Neural cell (in vitro differentiated cells): ENCODE data around the gene MMP25. TPM values are rescaled to one million over a fixed set of nuclear protein-coding genes. Genes with fewer than 3 reads are reported as not detected.

Source experiments
- H2AFZ ChIP-seq: fragments of 200-600, 300-800 bp; sonication (generic), shearing (Covaris generic); 2 replicates; pipeline ENCODE4 v1.6.0; 2014; ENCODE audit warnings: low read depth, mild to moderate bottlenecking, antibody characterized with exemption, low read length, moderate library complexity
- H3F3A ChIP-seq: fragments of 200-600 bp; shearing (Covaris generic); 2 replicates; pipeline ENCODE4 v1.6.1; 2016; ENCODE audit warnings: mild to moderate bottlenecking, moderate library complexity, mixed read lengths, antibody characterized with exemption, low read length; ENCODE audit not compliant: insufficient read depth, poor library complexity, severe bottlenecking
- H3K27ac ChIP-seq: fragments of 200-600, 300-800 bp; sonication (generic), shearing (Covaris generic); 2 replicates; pipeline ENCODE4 v1.5.1; 2014; ENCODE audit warnings: mild to moderate bottlenecking, low read length, moderate library complexity
- H3K27me3 ChIP-seq: fragments of 300-800, 200-600 bp; sonication (generic), shearing (Covaris generic); 2 replicates; pipeline ENCODE4 v1.6.0; 2014; ENCODE audit warnings: mild to moderate bottlenecking, low read depth, low read length, moderate library complexity; ENCODE audit not compliant: insufficient read depth
- H3K36me3 ChIP-seq: fragments of 300-800, 200-600 bp; sonication (generic), shearing (Covaris generic); 2 replicates; pipeline ENCODE4 v1.5.1; 2014; ENCODE audit warnings: mild to moderate bottlenecking, antibody characterized with exemption, low read length, moderate library complexity; ENCODE audit not compliant: insufficient read depth
- H3K4me2 ChIP-seq: fragments of 300-800, 200-600 bp; sonication (generic), shearing (Covaris generic); 2 replicates; pipeline ENCODE4 v1.6.0; 2014; ENCODE audit warnings: mild to moderate bottlenecking, low read length
- H3K4me3 ChIP-seq: fragments of 300-800, 200-600 bp; sonication (generic), shearing (Covaris generic); 2 replicates; pipeline ENCODE4 v1.5.1; 2014; ENCODE audit warnings: mild to moderate bottlenecking, low read length, moderate library complexity
- H3K79me2 ChIP-seq: fragments of 200-600 bp; shearing (Covaris generic); replicated peaks from 2 replicates; pipeline ENCODE4 v1.6.0; 2014; ENCODE audit warnings: mild to moderate bottlenecking, low read length, moderate library complexity; ENCODE audit not compliant: insufficient read depth
- H3K9ac ChIP-seq: fragments of 300-800, 200-600 bp; sonication (generic), shearing (Covaris generic); 2 replicates; pipeline ENCODE4 v1.6.1; 2016; ENCODE audit warnings: mild to moderate bottlenecking, low read length, mixed read lengths
- H3K9me2 ChIP-seq: fragments of 200-600 bp; shearing (Covaris generic); 2 replicates; pipeline ENCODE4 v1.6.1; 2016; ENCODE audit warnings: mild to moderate bottlenecking, low read length, mixed read lengths; ENCODE audit not compliant: insufficient read depth
- H3K9me3 ChIP-seq: fragments of 200-600, 300-800 bp; sonication (generic), shearing (Covaris generic); 2 replicates; pipeline ENCODE4 v1.6.1; 2016; ENCODE audit warnings: mild to moderate bottlenecking, mixed run types, low read length, moderate library complexity, mixed read lengths
- H4K20me1 ChIP-seq: fragments of 200-600 bp; shearing (Covaris generic); 2 replicates; pipeline ENCODE4 v1.6.1; 2016; ENCODE audit warnings: mild to moderate bottlenecking, mixed run types; ENCODE audit not compliant: insufficient read depth
- EP300 ChIP-seq: fragments of 450-650 bp; conservative IDR thresholded peaks from 2 replicates; pipeline ENCODE4 v1.6.1; 2014; ENCODE audit warnings: antibody characterized with exemption, mild to moderate bottlenecking, moderate library complexity; ENCODE audit not compliant: poor library complexity, severe bottlenecking
- EZH2 ChIP-seq: fragments of 200-600, 300-800 bp; shearing (Covaris generic), sonication (generic); IDR thresholded peaks from 2 replicates; pipeline ENCODE4 v1.6.1; 2014; ENCODE audit warnings: antibody characterized with exemption, low read length, borderline replicate concordance, mild to moderate bottlenecking; ENCODE audit not compliant: insufficient read depth, poor library complexity, severe bottlenecking
- MXI1 ChIP-seq: fragments of 450-650 bp; conservative IDR thresholded peaks from 2 replicates; pipeline ENCODE4 v1.6.1; 2014; ENCODE audit warnings: antibody characterized with exemption, mild to moderate bottlenecking; ENCODE audit not compliant: poor library complexity, severe bottlenecking
- POLR2AphosphoS5 ChIP-seq: IDR thresholded peaks from 2 replicates; pipeline ENCODE4 v1.6.1; 2012
- RAD21 ChIP-seq: fragments of 450-650 bp; conservative IDR thresholded peaks from 2 replicates; pipeline ENCODE4 v1.6.1; 2014; ENCODE audit warnings: antibody characterized with exemption, mild to moderate bottlenecking, moderate library complexity
- SMC3 ChIP-seq: fragments of 450-650 bp; conservative IDR thresholded peaks from 2 replicates; pipeline ENCODE4 v1.6.1; 2014; ENCODE audit warnings: antibody characterized with exemption, mild to moderate bottlenecking, moderate library complexity; ENCODE audit not compliant: poor library complexity
- TAF1 ChIP-seq: IDR thresholded peaks from 2 replicates; pipeline ENCODE4 v1.6.1; 2012; ENCODE audit warnings: low read depth
- polyA plus RNA-seq: library from polyadenylated mRNA; depleted of rRNA; stranded (reverse); fragments of >200 nt; gene quantifications from 2 replicates; pipeline ENCODE4 v1.2.3, GENCODE V29; 2014
- TF ChIP-seq, protein P1 (sequence below): IDR thresholded peaks from 2 replicates; pipeline ENCODE4 v1.6.1; 2012; ENCODE audit warnings: borderline replicate concordance
- TF ChIP-seq, protein P2 (sequence below): fragments of 450-650 bp; IDR thresholded peaks from 2 replicates; pipeline ENCODE4 v1.5.1; 2014; ENCODE audit warnings: antibody characterized with exemption, mild to moderate bottlenecking, moderate library complexity; ENCODE audit not compliant: poor library complexity, severe bottlenecking

The MMP25 gene
- polyA plus RNA-seq, 1 donor from 2014 or later = not detected

DNA sequence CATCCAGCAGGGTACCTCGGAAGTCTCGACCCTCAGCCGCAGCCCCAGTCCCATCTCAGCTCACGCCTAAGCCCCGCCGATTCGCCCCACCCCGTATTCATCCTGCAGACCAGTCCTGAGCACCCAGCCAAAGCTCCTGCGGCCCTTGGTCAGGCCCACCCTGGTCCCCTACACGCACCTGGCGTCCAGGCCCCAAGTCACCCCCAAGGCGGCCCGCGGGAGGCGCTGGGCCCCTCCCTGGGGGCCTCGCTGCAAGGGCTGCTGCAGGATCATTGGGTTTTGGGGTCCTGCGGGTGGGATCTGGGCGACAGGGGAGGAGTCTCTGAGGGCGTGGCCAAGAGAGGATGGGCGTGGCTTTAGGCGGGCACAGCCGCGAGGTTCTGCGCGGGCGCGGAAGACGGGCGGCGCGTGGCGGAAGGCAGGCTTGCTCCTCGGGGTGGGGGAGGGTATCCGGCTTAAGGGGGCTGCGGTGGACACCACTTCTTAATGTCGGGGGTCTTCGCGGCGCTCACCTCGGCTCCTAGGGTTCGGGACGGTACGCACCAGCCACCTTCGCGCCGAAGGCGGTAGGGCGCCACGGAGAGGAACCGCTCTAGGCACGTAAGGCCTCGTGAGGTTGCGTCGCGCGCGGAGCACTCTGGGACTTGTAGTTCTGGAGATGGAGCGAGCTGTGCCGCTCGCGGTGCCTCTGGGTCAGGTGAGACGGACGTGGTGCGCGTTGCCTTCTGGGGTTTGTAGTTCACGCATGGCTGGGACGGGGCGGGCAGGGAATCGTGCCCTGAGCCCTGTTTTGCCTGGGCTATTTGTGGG is 22.5 kb upstream of the MMP25 start, which contains the start of the genes HCFC1R1 and THOC6:
Gene HCFC1R1 (minus strand): TSS at position 274 of the 810 bp plus-strand sequence. CDS start 1 bp downstream, at position 273.
Gene THOC6 (plus strand): TSS at position 367 of the 810 bp plus-strand sequence. CDS start 292 bp downstream, at position 659.
- Histone ChIP-seq H3K9me3 (no peaks in the 10 kb centered on the region), H3K4me2 (peak within 1 kb of the TSS; percentile 71), H3K36me3 (no peaks in the 10 kb centered on the region), H2AFZ (peak within 1 kb of the TSS; percentile 87), H3K27me3 (peaks cover 19% of the 10 kb centered on the region), H3F3A (no peaks in the 10 kb centered on the region), H3K4me3 (peak within 1 kb of the TSS; percentile 82), H3K27ac (peak within 1 kb of the TSS; percentile 76), H4K20me1 (no peaks in the 10 kb centered on the region), H3K79me2 (no peaks in the 10 kb centered on the region), H3K9me2 (no peaks in the 10 kb centered on the region), H3K9ac (peak within 1 kb of the TSS; percentile 83)
- TF ChIP-seq POLR2AphosphoS5 (peak; percentile 65), RAD21 (no peak), SMC3 (no peak), MXI1 (peak; percentile 94), TAF1 (peak; percentile 55), EZH2 (no peak), EP300 (peak; percentile 61)
- TF ChIP-seq, protein P1, sequence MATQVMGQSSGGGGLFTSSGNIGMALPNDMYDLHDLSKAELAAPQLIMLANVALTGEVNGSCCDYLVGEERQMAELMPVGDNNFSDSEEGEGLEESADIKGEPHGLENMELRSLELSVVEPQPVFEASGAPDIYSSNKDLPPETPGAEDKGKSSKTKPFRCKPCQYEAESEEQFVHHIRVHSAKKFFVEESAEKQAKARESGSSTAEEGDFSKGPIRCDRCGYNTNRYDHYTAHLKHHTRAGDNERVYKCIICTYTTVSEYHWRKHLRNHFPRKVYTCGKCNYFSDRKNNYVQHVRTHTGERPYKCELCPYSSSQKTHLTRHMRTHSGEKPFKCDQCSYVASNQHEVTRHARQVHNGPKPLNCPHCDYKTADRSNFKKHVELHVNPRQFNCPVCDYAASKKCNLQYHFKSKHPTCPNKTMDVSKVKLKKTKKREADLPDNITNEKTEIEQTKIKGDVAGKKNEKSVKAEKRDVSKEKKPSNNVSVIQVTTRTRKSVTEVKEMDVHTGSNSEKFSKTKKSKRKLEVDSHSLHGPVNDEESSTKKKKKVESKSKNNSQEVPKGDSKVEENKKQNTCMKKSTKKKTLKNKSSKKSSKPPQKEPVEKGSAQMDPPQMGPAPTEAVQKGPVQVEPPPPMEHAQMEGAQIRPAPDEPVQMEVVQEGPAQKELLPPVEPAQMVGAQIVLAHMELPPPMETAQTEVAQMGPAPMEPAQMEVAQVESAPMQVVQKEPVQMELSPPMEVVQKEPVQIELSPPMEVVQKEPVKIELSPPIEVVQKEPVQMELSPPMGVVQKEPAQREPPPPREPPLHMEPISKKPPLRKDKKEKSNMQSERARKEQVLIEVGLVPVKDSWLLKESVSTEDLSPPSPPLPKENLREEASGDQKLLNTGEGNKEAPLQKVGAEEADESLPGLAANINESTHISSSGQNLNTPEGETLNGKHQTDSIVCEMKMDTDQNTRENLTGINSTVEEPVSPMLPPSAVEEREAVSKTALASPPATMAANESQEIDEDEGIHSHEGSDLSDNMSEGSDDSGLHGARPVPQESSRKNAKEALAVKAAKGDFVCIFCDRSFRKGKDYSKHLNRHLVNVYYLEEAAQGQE = no peak
- TF ChIP-seq, protein P2, sequence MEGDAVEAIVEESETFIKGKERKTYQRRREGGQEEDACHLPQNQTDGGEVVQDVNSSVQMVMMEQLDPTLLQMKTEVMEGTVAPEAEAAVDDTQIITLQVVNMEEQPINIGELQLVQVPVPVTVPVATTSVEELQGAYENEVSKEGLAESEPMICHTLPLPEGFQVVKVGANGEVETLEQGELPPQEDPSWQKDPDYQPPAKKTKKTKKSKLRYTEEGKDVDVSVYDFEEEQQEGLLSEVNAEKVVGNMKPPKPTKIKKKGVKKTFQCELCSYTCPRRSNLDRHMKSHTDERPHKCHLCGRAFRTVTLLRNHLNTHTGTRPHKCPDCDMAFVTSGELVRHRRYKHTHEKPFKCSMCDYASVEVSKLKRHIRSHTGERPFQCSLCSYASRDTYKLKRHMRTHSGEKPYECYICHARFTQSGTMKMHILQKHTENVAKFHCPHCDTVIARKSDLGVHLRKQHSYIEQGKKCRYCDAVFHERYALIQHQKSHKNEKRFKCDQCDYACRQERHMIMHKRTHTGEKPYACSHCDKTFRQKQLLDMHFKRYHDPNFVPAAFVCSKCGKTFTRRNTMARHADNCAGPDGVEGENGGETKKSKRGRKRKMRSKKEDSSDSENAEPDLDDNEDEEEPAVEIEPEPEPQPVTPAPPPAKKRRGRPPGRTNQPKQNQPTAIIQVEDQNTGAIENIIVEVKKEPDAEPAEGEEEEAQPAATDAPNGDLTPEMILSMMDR = no peak

DNA sequence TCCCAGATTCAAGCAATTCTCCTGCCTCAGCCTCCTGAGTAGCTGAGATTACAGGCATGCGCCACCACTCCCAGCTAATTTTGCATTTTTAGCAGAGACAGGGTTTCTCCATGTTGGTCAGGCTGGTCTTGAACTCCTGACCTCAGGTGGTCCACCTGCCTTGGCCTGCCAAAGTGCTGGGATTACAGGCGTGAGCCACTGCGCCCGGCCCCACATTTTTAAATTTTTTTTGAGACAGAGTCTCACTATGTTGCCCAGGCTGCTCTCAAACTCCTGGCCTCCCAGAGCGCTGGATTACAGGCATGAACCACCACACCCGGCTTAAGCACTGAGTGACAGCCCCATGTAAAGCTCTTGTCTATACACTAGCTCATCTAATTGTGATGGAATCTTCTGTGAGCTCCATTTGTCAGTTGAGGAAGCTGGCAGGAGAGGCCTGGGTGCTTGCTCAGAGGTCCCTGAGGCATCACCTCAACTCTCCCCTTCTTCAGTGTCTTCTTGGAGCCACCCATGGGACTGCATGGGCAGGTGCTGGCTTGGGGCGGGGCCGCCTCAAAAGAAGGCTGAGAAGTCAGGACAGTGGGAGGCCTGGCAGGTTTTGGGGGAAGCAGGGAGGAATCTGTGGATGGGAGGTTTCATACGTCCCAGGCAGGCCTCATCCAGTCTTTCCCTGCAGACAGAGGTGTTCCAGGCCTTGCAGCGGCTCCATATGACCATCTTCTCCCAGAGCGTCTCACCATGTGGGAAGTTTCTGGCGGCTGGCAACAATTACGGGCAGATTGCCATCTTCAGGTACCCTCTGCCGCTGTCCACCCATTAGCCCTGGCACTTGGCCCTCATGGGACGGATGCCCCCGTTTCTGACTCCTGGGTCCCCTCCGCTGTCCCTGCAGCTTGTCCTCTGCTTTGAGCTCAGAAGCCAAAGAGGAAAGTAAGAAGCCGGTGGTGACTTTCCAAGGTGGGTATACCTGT is 21.0 kb upstream of the MMP25 start:
- no peak overlapping the region for H3K4me3 ChIP-seq
- H3K27me3 ChIP-seq = peaks cover 13% of the 10 kb centered on the region
- no peaks in the 10 kb centered on the region for H3K79me2 ChIP-seq
- H4K20me1 ChIP-seq = no peaks in the 10 kb centered on the region
- no peaks in the 10 kb centered on the region for H3F3A ChIP-seq
- no peak overlapping the region for H3K27ac ChIP-seq
- no peak overlapping the region for H3K9ac ChIP-seq
- no peak overlapping the region for H3K4me2 ChIP-seq
- H3K9me3 ChIP-seq = no peaks in the 10 kb centered on the region
- H3K9me2 ChIP-seq = no peaks in the 10 kb centered on the region
- H3K36me3 ChIP-seq = no peaks in the 10 kb centered on the region
- no peak for TF ChIP-seq EP300
- TF ChIP-seq MXI1 = no peak
- TF ChIP-seq, protein P1 = no peak
- TF ChIP-seq TAF1 = no peak
- TF ChIP-seq RAD21 = no peak
- no peak for TF ChIP-seq SMC3
- TF ChIP-seq, protein P2 = no peak
- TF ChIP-seq EZH2 = no peak
- TF ChIP-seq POLR2AphosphoS5 = no peak
- no peak overlapping the region for H2AFZ ChIP-seq
